Panc1 (cell line): ENCODE results near the gene TAOK3. TPM values are rescaled to one million over a fixed set of nuclear protein-coding genes. Genes with fewer than 3 reads are reported as not detected.

Experiments
- ATAC-seq: fragments of 200-7000 bp; cut with Tn5 transposase; 2 replicates; pipeline ENCODE4 v1.9.1; 2020; ENCODE audit warnings: mild to moderate bottlenecking, moderate library complexity
- BruUV-seq: library from RNA; stranded (reverse); fragments of 400-500 nt; replicated peaks from 2 replicates; lab custom pipeline; 2021; lab: Mats Ljungman, UMichigan
- CTCF ChIA-PET: fragments of 300-600 bp; sonication (Branson Sonifier 250); formaldehyde crosslinking; loops from one replicate; lab custom pipeline; 2022; ENCODE audit warnings: antibody characterized with exemption; lab: Charles Lee
- POLR2A ChIA-PET: fragments of 300-600 bp; sonication (Branson Sonifier 250); formaldehyde crosslinking; loops from one replicate; lab custom pipeline; 2022; ENCODE audit warnings: antibody characterized with exemption; lab: Charles Lee
- DNase-seq: peaks from one replicate; pipeline ENCODE4 v3.0.0-alpha.2; 2010; ENCODE audit warnings: low read depth, low spot score
- H3K27ac ChIP-seq: 2 replicates; pipeline ENCODE4 v1.5.1; 2011; ENCODE audit warnings: mild to moderate bottlenecking, low read length, inconsistent platforms
- H3K27me3 ChIP-seq: fragments of 200-500 bp; sonication (Bioruptor generic); 2 replicates; pipeline ENCODE4 v1.6.0; 2014; ENCODE audit warnings: low read length, inconsistent platforms; ENCODE audit not compliant: control insufficient read depth, insufficient read depth
- H3K36me3 ChIP-seq: fragments of 200-500 bp; sonication (Bioruptor generic); 2 replicates; pipeline ENCODE4 v1.5.1; 2014; ENCODE audit warnings: inconsistent platforms, mild to moderate bottlenecking, low read length, moderate library complexity; ENCODE audit not compliant: control insufficient read depth, insufficient read depth
- H3K4me1 ChIP-seq: 2 replicates; pipeline ENCODE4 v1.5.1; 2011; ENCODE audit warnings: inconsistent platforms, mild to moderate bottlenecking, low read length, moderate library complexity; ENCODE audit not compliant: control insufficient read depth, insufficient read depth
- H3K4me3 ChIP-seq, 2 experiments: 2 replicates each; pipeline ENCODE4 v1.5.1; 2011 to 2012; ENCODE audit warnings: low read depth in 2 of 2, low read length in 2 of 2, mild to moderate bottlenecking in 2 of 2, inconsistent platforms in 1 of 2, moderate library complexity in 1 of 2
- H3K9me3 ChIP-seq: fragments of 200-500 bp; sonication (Bioruptor generic); 2 replicates; pipeline ENCODE4 v1.5.1; 2014; ENCODE audit warnings: low read depth, mild to moderate bottlenecking, inconsistent platforms, low read length, moderate library complexity; ENCODE audit not compliant: control insufficient read depth, insufficient read depth
- POLR2AphosphoS5 ChIP-seq: IDR thresholded peaks from 2 replicates; pipeline ENCODE4 v1.6.1; 2012; ENCODE audit warnings: mild to moderate bottlenecking, low read depth, low read length, moderate library complexity
- REST ChIP-seq, 2 experiments: IDR thresholded peaks; 2 replicates each; pipeline ENCODE4 v1.6.1; 2011 to 2012; ENCODE audit warnings: low read depth in 2 of 2, control low read depth in 1 of 2, low read length in 1 of 2, mild to moderate bottlenecking in 1 of 2, moderate library complexity in 1 of 2; ENCODE audit not compliant: insufficient read depth in 1 of 2
- SIN3A ChIP-seq: IDR thresholded peaks from 2 replicates; pipeline ENCODE4 v1.6.1; 2012; ENCODE audit warnings: low read depth, mild to moderate bottlenecking, low read length, moderate library complexity, borderline replicate concordance; ENCODE audit not compliant: insufficient read depth
- TCF7L2 ChIP-seq: IDR thresholded peaks from 2 replicates; pipeline ENCODE4 v1.6.1; 2011; ENCODE audit warnings: mild to moderate bottlenecking, low read depth, low read length, inconsistent platforms
- in situ Hi-C: cut with HindIII; loops from 2 replicates; pipeline ENCODE4 v1.10.0; 2016; ENCODE audit warnings: low sequenced_read_pairs, low pct_unique_long_range_greater_than_20kb
- intact Hi-C: fragments of 100-400 bp; cut with micrococcal nuclease; formaldehyde crosslinking; loops from one replicate; pipeline ENCODE4 v1.10.0; 2022; ENCODE audit not compliant: unreplicated experiment
- total RNA-seq: library from RNA; stranded (reverse); gene quantifications from one replicate; pipeline ENCODE4 v1.2.1, GENCODE V29; 2021; ENCODE audit not compliant: unreplicated experiment
- TF ChIP-seq, protein P1 (sequence below): fragments of 450-650 bp; IDR thresholded peaks from 2 replicates; pipeline ENCODE4 v1.5.1; 2017; ENCODE audit warnings: mild to moderate bottlenecking

TAOK3 gene
- total RNA-seq, 1 experiment from 2014 or later = 30.5 TPM

GRCh38 chr12:118347916-118348315 lies 24.8 kb downstream of the TAOK3 start:
- DNase-seq (no peak), ATAC-seq (no peak)
- Histone ChIP-seq H3K27me3 (no peaks in the 10 kb centered on the region), H3K27ac (no peak overlapping the region), H3K4me1 (no peaks in the 10 kb centered on the region), H3K4me3 (no peak overlapping the region), H3K36me3 (no peaks in the 10 kb centered on the region), H3K9me3 (no peaks in the 10 kb centered on the region)
- in situ Hi-C loops (no loop called here), intact Hi-C loops (no loop called here)
- TF ChIP-seq REST (IDR thresholded peaks at IDR 0.05; ENCODE audit: insufficient read depth in 1 of 2, low read depth in 2 of 2, low read length in 1 of 2) (no peak), POLR2AphosphoS5 (no peak), TCF7L2 (no peak), SIN3A (no peak)
- TF ChIP-seq, protein P1, sequence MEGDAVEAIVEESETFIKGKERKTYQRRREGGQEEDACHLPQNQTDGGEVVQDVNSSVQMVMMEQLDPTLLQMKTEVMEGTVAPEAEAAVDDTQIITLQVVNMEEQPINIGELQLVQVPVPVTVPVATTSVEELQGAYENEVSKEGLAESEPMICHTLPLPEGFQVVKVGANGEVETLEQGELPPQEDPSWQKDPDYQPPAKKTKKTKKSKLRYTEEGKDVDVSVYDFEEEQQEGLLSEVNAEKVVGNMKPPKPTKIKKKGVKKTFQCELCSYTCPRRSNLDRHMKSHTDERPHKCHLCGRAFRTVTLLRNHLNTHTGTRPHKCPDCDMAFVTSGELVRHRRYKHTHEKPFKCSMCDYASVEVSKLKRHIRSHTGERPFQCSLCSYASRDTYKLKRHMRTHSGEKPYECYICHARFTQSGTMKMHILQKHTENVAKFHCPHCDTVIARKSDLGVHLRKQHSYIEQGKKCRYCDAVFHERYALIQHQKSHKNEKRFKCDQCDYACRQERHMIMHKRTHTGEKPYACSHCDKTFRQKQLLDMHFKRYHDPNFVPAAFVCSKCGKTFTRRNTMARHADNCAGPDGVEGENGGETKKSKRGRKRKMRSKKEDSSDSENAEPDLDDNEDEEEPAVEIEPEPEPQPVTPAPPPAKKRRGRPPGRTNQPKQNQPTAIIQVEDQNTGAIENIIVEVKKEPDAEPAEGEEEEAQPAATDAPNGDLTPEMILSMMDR = no peak
- ChIA-PET CTCF (no interaction called here), POLR2A (interaction anchor here (0.7 to 0.8 kb wide), 2 partner anchors 8 to 1633 kb away, joined by 5 to 9 read pairs; no protein-coding TSS in a partner anchor)
- BruUV-seq = no TSS peak

GRCh38 chr12:118346895-118347294 lies 25.8 kb downstream of the TAOK3 start:
- no TSS peak for BruUV-seq
- POLR2A ChIA-PET = no interaction called here
- in situ Hi-C loops (no loop called here), intact Hi-C loops (no loop called here)
- Histone ChIP-seq H3K36me3 (no peaks in the 10 kb centered on the region), H3K9me3 (no peaks in the 10 kb centered on the region), H3K27ac (no peak overlapping the region), H3K27me3 (no peaks in the 10 kb centered on the region), H3K4me1 (no peaks in the 10 kb centered on the region; the same call in 1 of the 2 replicates), H3K4me3 (no peak overlapping the region)
- no peak for ATAC-seq
- no peak for DNase-seq
- CTCF ChIA-PET = no interaction called here
- TF ChIP-seq TCF7L2 (no peak), SIN3A (no peak)

- in situ Hi-C loops (no loop called here), intact Hi-C loops (no loop called here)
- ATAC-seq = no peak
- ChIA-PET CTCF (no interaction called here), POLR2A (interaction anchor here (0.7 kb wide), 1 partner anchor 14 kb away, joined by 4 read pairs; no protein-coding TSS in a partner anchor)
- BruUV-seq = no TSS peak
- Histone ChIP-seq H3K4me1 (no peaks in the 10 kb centered on the region; the same call in 1 of the 2 replicates), H3K36me3 (no peaks in the 10 kb centered on the region), H3K4me3 (no peak overlapping the region), H3K27me3 (no peaks in the 10 kb centered on the region), H3K9me3 (no peaks in the 10 kb centered on the region), H3K27ac (no peak overlapping the region; the same call in 1 of the 2 replicates)
- TF ChIP-seq REST (IDR thresholded peaks at IDR 0.05; ENCODE audit: insufficient read depth in 1 of 2, low read depth in 2 of 2, low read length in 1 of 2) (no peak), POLR2AphosphoS5 (no peak), SIN3A (no peak), TCF7L2 (no peak)
- TF ChIP-seq, protein P1 = no peak
- DNase-seq = no peak
These were observed 27.4 kb downstream of the TAOK3 start for GRCh38 chr12:118345355-118345754.
